Measurements from ENCODE around the gene DMPK. TPM values are rescaled to one million over a fixed set of nuclear protein-coding genes. Genes with fewer than 3 reads are reported as not detected.

The DMPK gene
- total and polyA plus RNA-seq, 2 experiments from 2014 or later: 9.8 to 24.0 TPM

DNA sequence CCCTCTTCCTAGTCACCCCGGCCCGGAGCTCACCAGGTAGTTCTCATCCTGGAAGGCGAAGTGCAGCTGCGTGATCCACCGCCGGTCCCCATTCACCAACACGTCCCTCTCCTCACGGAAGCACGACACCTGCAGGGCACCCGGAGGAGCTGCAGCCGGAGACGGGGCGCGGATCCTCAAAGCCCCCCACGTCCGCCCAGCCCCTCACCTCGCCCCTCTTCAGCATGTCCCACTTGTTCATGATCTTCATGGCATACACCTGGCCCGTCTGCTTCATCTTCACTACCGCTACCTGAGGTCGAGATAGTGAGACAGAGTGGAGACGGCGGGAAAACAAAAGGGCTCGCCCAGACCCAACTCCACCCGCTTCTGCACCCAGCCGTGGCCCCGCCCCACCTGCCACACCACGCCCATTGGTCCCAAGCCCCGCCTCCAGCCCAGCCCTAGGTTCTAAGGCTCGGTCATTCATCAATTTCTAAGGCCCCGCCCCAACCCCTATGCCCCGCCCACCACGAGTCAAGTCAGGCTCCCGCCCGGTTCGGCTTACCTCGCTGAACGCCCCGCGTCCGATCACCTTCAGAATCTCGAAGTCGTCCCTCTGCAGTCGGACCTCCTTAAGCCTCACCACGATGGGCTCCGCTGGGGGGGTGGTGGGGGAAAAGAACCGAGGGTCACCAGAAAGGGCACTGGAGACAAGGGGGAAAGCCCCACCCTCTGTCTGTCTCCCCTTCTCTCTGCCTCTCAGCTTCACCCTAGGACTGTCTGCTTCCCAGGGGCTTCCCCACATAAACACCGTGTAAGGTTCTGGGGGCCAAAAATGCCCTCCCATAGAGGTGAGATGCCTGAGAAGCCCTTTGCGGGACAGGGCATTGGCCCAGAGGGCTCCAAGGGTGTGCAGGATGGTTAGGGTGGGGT is 2.8 kb downstream of the DMPK start:
- Mint-ChIP-seq H3K4me1 (peaks cover 38% of the 10 kb centered on the region), H3K9me3 (no peaks in the 10 kb centered on the region; the same call in 2 of the 3 replicates), H3K36me3 (ENCODE audit: low read depth) (peaks cover 34% of the 10 kb centered on the region), H3K27ac (no peak overlapping the region; the same call in 1 of the 2 replicates), H3K4me3 (peak overlapping the region; percentile 68), H3K27me3 (ENCODE audit: insufficient read depth, low read depth, poor library complexity) (peaks cover 42% of the 10 kb centered on the region)
- peaks cover 33% of the 10 kb centered on the region for H3K4me1 ChIP-seq (ENCODE audit: insufficient read depth)
- H3K9me2 ChIP-seq (ENCODE audit: insufficient read depth): no peaks in the 10 kb centered on the region
- peak overlapping the region; percentile 88 for H3K4me2 ChIP-seq
- ATAC-seq: peak; percentile 47
- TF ChIP-seq STAT1 (IDR thresholded peaks at IDR 0.05; ENCODE audit: unreplicated experiment) (no peak), POLR2AphosphoS5 (IDR thresholded peaks at IDR 0.05; ENCODE audit: low read depth) (peak; percentile 30; the same call in 1 of the 2 replicates), CTCF (conservative IDR thresholded peaks at IDR 0.05; ENCODE audit: low read depth in 2 of 2) (peak; percentile 83 to 84), ZNF114 (CRISPR knock-in tag; IDR thresholded peaks at IDR 0.05) (no peak), CREB1 (CRISPR knock-in tag; IDR thresholded peaks at IDR 0.05; ENCODE audit: low read depth) (no peak)
- H3K27me3 ChIP-seq (ENCODE audit: insufficient read depth): peaks cover 8% of the 10 kb centered on the region
- H4K20me1 ChIP-seq (replicated peaks; ENCODE audit: insufficient read depth): peaks cover 7% of the 10 kb centered on the region
- H2AFZ ChIP-seq: 0 out of 2 replicates have a peak overlapping the region, but pooled peaks have one; percentile 69
- no peaks in the 10 kb centered on the region for H3K79me2 ChIP-seq (replicated peaks; ENCODE audit: insufficient read depth)
- no peaks in the 10 kb centered on the region for H3K36me3 ChIP-seq (ENCODE audit: insufficient read depth)
- H3F3A ChIP-seq (replicated peaks; ENCODE audit: low read depth): peaks cover 16% of the 10 kb centered on the region; the same call in 1 of the 2 replicates
- H3K27ac ChIP-seq (ENCODE audit: low read depth): no peak overlapping the region
- H3K4me3 ChIP-seq: peak overlapping the region; percentile 70
- DNase-seq (ENCODE audit: low spot score): peak; percentile 97

- no peak for ATAC-seq
- Histone ChIP-seq H3K4me1 (ENCODE audit: insufficient read depth) (peaks cover 26% of the 10 kb centered on the region), H3K36me3 (ENCODE audit: insufficient read depth) (0 out of 2 replicates have a peak, but pooled peaks cover 3% of the 10 kb centered on the region)
- TF ChIP-seq EZH2phosphoT487 (IDR thresholded peaks at IDR 0.05; ENCODE audit: unreplicated experiment) (no peak), JUNB (IDR thresholded peaks at IDR 0.05; ENCODE audit: unreplicated experiment) (no peak), POLR2AphosphoS5 (IDR thresholded peaks at IDR 0.05; ENCODE audit: low read depth) (no peak), ZNF114 (CRISPR knock-in tag; IDR thresholded peaks at IDR 0.05) (no peak), ZNF462 (CRISPR knock-in tag; IDR thresholded peaks at IDR 0.05) (no peak)
- TF ChIP-seq, protein P1, sequence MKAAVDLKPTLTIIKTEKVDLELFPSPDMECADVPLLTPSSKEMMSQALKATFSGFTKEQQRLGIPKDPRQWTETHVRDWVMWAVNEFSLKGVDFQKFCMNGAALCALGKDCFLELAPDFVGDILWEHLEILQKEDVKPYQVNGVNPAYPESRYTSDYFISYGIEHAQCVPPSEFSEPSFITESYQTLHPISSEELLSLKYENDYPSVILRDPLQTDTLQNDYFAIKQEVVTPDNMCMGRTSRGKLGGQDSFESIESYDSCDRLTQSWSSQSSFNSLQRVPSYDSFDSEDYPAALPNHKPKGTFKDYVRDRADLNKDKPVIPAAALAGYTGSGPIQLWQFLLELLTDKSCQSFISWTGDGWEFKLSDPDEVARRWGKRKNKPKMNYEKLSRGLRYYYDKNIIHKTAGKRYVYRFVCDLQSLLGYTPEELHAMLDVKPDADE (IDR thresholded peaks at IDR 0.05): no peak
Observed at GRCh38 chr19:45778010-45778661, 4.2 kb downstream of the DMPK start.

More at GRCh38 chr19:45778010-45778661, 4.2 kb downstream of the DMPK start:
- Mint-ChIP-seq H3K27me3 (ENCODE audit: insufficient read depth, low read depth, poor library complexity) (peaks cover 35% of the 10 kb centered on the region), H3K9me3 (no peaks in the 10 kb centered on the region; the same call in 2 of the 3 replicates), H3K4me3 (no peak overlapping the region; the same call in 2 of the 3 replicates), H3K4me1 (peaks cover 29% of the 10 kb centered on the region), H3K27ac (no peak overlapping the region), H3K36me3 (ENCODE audit: low read depth) (peaks cover 41% of the 10 kb centered on the region)
- H2AFZ ChIP-seq: no peak overlapping the region
- no peak for DNase-seq (ENCODE audit: low spot score)
- H3K79me2 ChIP-seq (replicated peaks; ENCODE audit: insufficient read depth): no peaks in the 10 kb centered on the region
- no peak overlapping the region for H3K4me3 ChIP-seq
- no peak overlapping the region for H3K4me2 ChIP-seq
- H4K20me1 ChIP-seq (replicated peaks; ENCODE audit: insufficient read depth): peaks cover 10% of the 10 kb centered on the region
- H3K9me2 ChIP-seq (ENCODE audit: insufficient read depth): no peaks in the 10 kb centered on the region
- H3K27ac ChIP-seq (ENCODE audit: low read depth): no peak overlapping the region
- peaks cover 21% of the 10 kb centered on the region; the same call in 1 of the 2 replicates for H3F3A ChIP-seq (replicated peaks; ENCODE audit: low read depth)
- peaks cover 8% of the 10 kb centered on the region for H3K27me3 ChIP-seq (ENCODE audit: insufficient read depth)

Measured in GM23338 (cell line).